ENCODE results near the gene CREG2. TPM values are rescaled to one million over a fixed set of nuclear protein-coding genes. Genes with fewer than 3 reads are reported as not detected.

Gene CREG2
- total RNA-seq = 0.37 and 1.1 TPM in 2 replicates

GRCh38 chr2:101387151-101387834 is at the start of gene CREG2:
Gene CREG2, minus strand, starts transcription at chr2:101387503. Its CDS starts 46 bp downstream, at chr2:101387457.

GRCh38 chr2:101308432-101309210 is 78.7 kb downstream of the CREG2 start, which contains the start of gene RNF149:
Gene RNF149, minus strand, starts transcription at chr2:101308701. Its CDS starts 113 bp downstream, at chr2:101308588.

Other genes with a start within 250 kb of the CREG2 start
- 35.3 and 39.4 TPM in 2 replicates for gene TBC1D8, start 236.1 kb downstream of the CREG2 start, total RNA-seq
- 15.3 and 16.2 TPM in 2 replicates for gene CNOT11, start 134.6 kb downstream of the CREG2 start, total RNA-seq
- gene RNF149, start 78.8 kb downstream of the CREG2 start, total RNA-seq = 37.5 and 38.5 TPM in 2 replicates
- 15.5 and 20.3 TPM in 2 replicates for gene RFX8, start 87.6 kb upstream of the CREG2 start, total RNA-seq

Data from aortic smooth muscle cell (primary cell).